Memory B cell (primary cell): ENCODE measurements around the gene ZNF396.

Source experiments
- ATAC-seq: fragments of 150-1000 bp; cut with Tn5 transposase; 2 replicates; pipeline ENCODE4 v1.10.0; 2021; ENCODE audit warnings: low read depth, mild to moderate bottlenecking, moderate library complexity
- DNase-seq, 2 donors: peaks; one replicate each; pipeline ENCODE4 v3.0.0; 2022; ENCODE audit warnings: low spot score in 2 of 2
- H3K27ac Mint-ChIP-seq: one replicate; pipeline ENCODE4 v1.8.0; 2022; ENCODE audit warnings: mild to moderate bottlenecking, moderate library complexity, mixed read lengths
- H3K27me3 Mint-ChIP-seq: one replicate; pipeline ENCODE4 v1.8.0; 2022; ENCODE audit warnings: mixed read lengths
- H3K36me3 Mint-ChIP-seq: one replicate; pipeline ENCODE4 v1.8.0; 2022; ENCODE audit warnings: mild to moderate bottlenecking, mixed read lengths
- H3K4me1 Mint-ChIP-seq: one replicate; pipeline ENCODE4 v1.8.0; 2022; ENCODE audit warnings: mixed read lengths
- H3K4me3 Mint-ChIP-seq: one replicate; pipeline ENCODE4 v1.8.0; 2022; ENCODE audit warnings: mild to moderate bottlenecking, moderate library complexity, mixed read lengths
- H3K9me3 Mint-ChIP-seq: one replicate; pipeline ENCODE4 v1.8.0; 2022; ENCODE audit warnings: mixed read lengths

Gene ZNF396

GRCh38 chr18:35376742-35377695 lies at the start of gene ZNF396:
ZNF396 (minus strand) TSS chr18:35377337; CDS start chr18:35374292, 3,045 bp downstream.
- peaks cover 2% of the 10 kb centered on the region for H3K27me3 Mint-ChIP-seq
- DNase-seq (peak; percentile 54 to 60), ATAC-seq (peak; percentile 85)
- H3K36me3 Mint-ChIP-seq, result no peaks in the 10 kb centered on the region
- H3K27ac Mint-ChIP-seq, result peak within 1 kb of the TSS; percentile 83
- H3K4me3 Mint-ChIP-seq, result peak within 1 kb of the TSS; percentile 92
- H3K9me3 Mint-ChIP-seq, result peaks cover 1% of the 10 kb centered on the region
- peaks cover 4% of the 10 kb centered on the region for H3K4me1 Mint-ChIP-seq

GRCh38 chr18:35426786-35427185 lies 49.6 kb upstream of the ZNF396 start:
- H3K9me3 Mint-ChIP-seq, result no peaks in the 10 kb centered on the region

GRCh38 chr18:35424356-35424755 lies 47.2 kb upstream of the ZNF396 start:
- Mint-ChIP-seq H3K4me3 (no peak overlapping the region), H3K27me3 (no peaks in the 10 kb centered on the region), H3K27ac (no peak overlapping the region), H3K36me3 (no peaks in the 10 kb centered on the region), H3K4me1 (no peaks in the 10 kb centered on the region), H3K9me3 (peaks cover 1% of the 10 kb centered on the region)
- ATAC-seq (no peak), DNase-seq (no peak)

More at GRCh38 chr18:35426786-35427185, 49.6 kb upstream of the ZNF396 start:
- Mint-ChIP-seq H3K4me3 (no peak overlapping the region), H3K4me1 (no peaks in the 10 kb centered on the region), H3K27ac (no peak overlapping the region), H3K36me3 (no peaks in the 10 kb centered on the region), H3K27me3 (no peaks in the 10 kb centered on the region)
- ATAC-seq (no peak), DNase-seq (no peak)

- no peak for ATAC-seq
- H3K4me1 Mint-ChIP-seq, result no peaks in the 10 kb centered on the region
- DNase-seq, result no peak
- peaks cover 9% of the 10 kb centered on the region for H3K9me3 Mint-ChIP-seq
- H3K36me3 Mint-ChIP-seq, result peaks cover 5% of the 10 kb centered on the region
- H3K27me3 Mint-ChIP-seq, result no peaks in the 10 kb centered on the region
- no peak overlapping the region for H3K4me3 Mint-ChIP-seq
- no peak overlapping the region for H3K27ac Mint-ChIP-seq
Observed at GRCh38 chr18:35422237-35422636, 45.1 kb upstream of the ZNF396 start.

- Mint-ChIP-seq H3K27me3 (no peaks in the 10 kb centered on the region), H3K4me3 (no peak overlapping the region), H3K27ac (no peak overlapping the region), H3K9me3 (peaks cover 11% of the 10 kb centered on the region), H3K36me3 (peaks cover 5% of the 10 kb centered on the region), H3K4me1 (peaks cover 18% of the 10 kb centered on the region)
- ATAC-seq (no peak), DNase-seq (no peak)
Observed at GRCh38 chr18:35418610-35419009, 41.5 kb upstream of the ZNF396 start.

GRCh38 chr18:35417223-35417622 lies 40.1 kb upstream of the ZNF396 start:
- ATAC-seq (no peak), DNase-seq (no peak)
- H3K36me3 Mint-ChIP-seq, result peaks cover 5% of the 10 kb centered on the region
- peaks cover 28% of the 10 kb centered on the region for H3K4me1 Mint-ChIP-seq
- no peaks in the 10 kb centered on the region for H3K27me3 Mint-ChIP-seq
- no peak overlapping the region for H3K4me3 Mint-ChIP-seq
- H3K27ac Mint-ChIP-seq, result no peak overlapping the region
- H3K9me3 Mint-ChIP-seq, result peaks cover 11% of the 10 kb centered on the region

GRCh38 chr18:35415511-35416073 lies 38.5 kb upstream of the ZNF396 start:
- H3K4me1 Mint-ChIP-seq, result peaks cover 38% of the 10 kb centered on the region
- ATAC-seq, result no peak
- no peak overlapping the region for H3K27ac Mint-ChIP-seq

GRCh38 chr18:35413163-35413511 lies 36.0 kb upstream of the ZNF396 start:
- Mint-ChIP-seq H3K27me3 (no peaks in the 10 kb centered on the region), H3K4me1 (peaks cover 55% of the 10 kb centered on the region), H3K9me3 (peaks cover 7% of the 10 kb centered on the region), H3K36me3 (no peaks in the 10 kb centered on the region), H3K27ac (peak overlapping the region; percentile 72), H3K4me3 (no peak overlapping the region)
- no peak for ATAC-seq
- no peak for DNase-seq

More at GRCh38 chr18:35415511-35416073, 38.5 kb upstream of the ZNF396 start:
- peak overlapping the region; percentile 37 for H3K4me3 Mint-ChIP-seq
- peaks cover 5% of the 10 kb centered on the region for H3K36me3 Mint-ChIP-seq
- DNase-seq, result no peak
- H3K27me3 Mint-ChIP-seq, result no peaks in the 10 kb centered on the region
- peaks cover 14% of the 10 kb centered on the region for H3K9me3 Mint-ChIP-seq

- peaks cover 58% of the 10 kb centered on the region for H3K4me1 Mint-ChIP-seq
- DNase-seq, result no peak
- ATAC-seq, result no peak
- H3K36me3 Mint-ChIP-seq, result no peaks in the 10 kb centered on the region
- H3K27ac Mint-ChIP-seq, result peak overlapping the region; percentile 72
- no peaks in the 10 kb centered on the region for H3K27me3 Mint-ChIP-seq
- H3K9me3 Mint-ChIP-seq, result peaks cover 4% of the 10 kb centered on the region
- H3K4me3 Mint-ChIP-seq, result no peak overlapping the region
Observed at GRCh38 chr18:35411625-35412351, 34.7 kb upstream of the ZNF396 start.

GRCh38 chr18:35410561-35410960 lies 33.4 kb upstream of the ZNF396 start:
- no peaks in the 10 kb centered on the region for H3K27me3 Mint-ChIP-seq
- no peaks in the 10 kb centered on the region for H3K36me3 Mint-ChIP-seq
- peak; percentile 91 for ATAC-seq
- H3K4me1 Mint-ChIP-seq, result peaks cover 49% of the 10 kb centered on the region
- peak overlapping the region; percentile 47 for H3K4me3 Mint-ChIP-seq
- DNase-seq, result peak; percentile 40 to 56
- peaks cover 4% of the 10 kb centered on the region for H3K9me3 Mint-ChIP-seq
- peak overlapping the region; percentile 67 for H3K27ac Mint-ChIP-seq

- Mint-ChIP-seq H3K27ac (peak overlapping the region; percentile 67), H3K4me1 (peaks cover 43% of the 10 kb centered on the region), H3K9me3 (peaks cover 4% of the 10 kb centered on the region), H3K27me3 (no peaks in the 10 kb centered on the region), H3K36me3 (no peaks in the 10 kb centered on the region), H3K4me3 (peak overlapping the region; percentile 47)
- DNase-seq (no peak), ATAC-seq (no peak)
Observed at GRCh38 chr18:35409911-35410310, 32.8 kb upstream of the ZNF396 start.

- H3K27me3 Mint-ChIP-seq, result no peaks in the 10 kb centered on the region
- DNase-seq, result no peak
- no peaks in the 10 kb centered on the region for H3K36me3 Mint-ChIP-seq
- no peak for ATAC-seq
- H3K4me1 Mint-ChIP-seq, result peaks cover 40% of the 10 kb centered on the region
- H3K27ac Mint-ChIP-seq, result no peak overlapping the region
- H3K9me3 Mint-ChIP-seq, result peaks cover 4% of the 10 kb centered on the region
- no peak overlapping the region for H3K4me3 Mint-ChIP-seq
Observed at GRCh38 chr18:35408843-35409261, 31.7 kb upstream of the ZNF396 start.

- Mint-ChIP-seq H3K36me3 (no peaks in the 10 kb centered on the region), H3K27ac (no peak overlapping the region), H3K4me3 (no peak overlapping the region), H3K4me1 (peaks cover 38% of the 10 kb centered on the region), H3K27me3 (peaks cover 2% of the 10 kb centered on the region), H3K9me3 (peaks cover 4% of the 10 kb centered on the region)
- peak; percentile 39 to 69 for DNase-seq
- ATAC-seq, result peak; percentile 45
Observed at GRCh38 chr18:35407871-35408481, 30.8 kb upstream of the ZNF396 start.
